Right atrium auricular region (tissue), 2 donors: ENCODE results near the gene MPPED2. TPM values are rescaled to one million over a fixed set of nuclear protein-coding genes. Genes with fewer than 3 reads are reported as not detected.

Experiments used
- DNase-seq: peaks from one replicate; pipeline ENCODE4 v3.0.0-alpha.2; 2019; ENCODE audit warnings: low spot score
- H3K27ac ChIP-seq, 2 donors: fragments of 200-600 bp; sonication (generic); 1 replicate in 1 of 2; 2 replicates in 1 of 2; pipeline ENCODE4 v1.5.1; 2016 to 2019
- H3K27me3 ChIP-seq, 2 donors: fragments of 200-600 bp; sonication (generic); one replicate each; pipeline versions ENCODE4 v1.5.1 to v1.6.0; 2017 to 2019
- H3K36me3 ChIP-seq: fragments of 200-600 bp; sonication (generic); one replicate; pipeline ENCODE4 v1.5.1; 2016
- H3K4me1 ChIP-seq, 2 donors: fragments of 200-600 bp; sonication (generic); one replicate each; pipeline versions ENCODE4 v1.5.1 to v1.6.0; 2017 to 2019
- H3K4me3 ChIP-seq, 2 donors: fragments of 200-600 bp; sonication (generic); 1 replicate in 1 of 2; 2 replicates in 1 of 2; pipeline ENCODE4 v1.5.1; 2017 to 2019; ENCODE audit warnings: mild to moderate bottlenecking in 1 of 2, moderate library complexity in 1 of 2
- H3K9me3 ChIP-seq, 2 donors: fragments of 200-600 bp; sonication (generic); one replicate each; pipeline ENCODE4 v1.5.1; 2019
- total RNA-seq, 2 donors: library from RNA; depleted of rRNA; stranded (reverse); fragments of >200 nt; gene quantifications; one replicate each; pipeline ENCODE4 v1.1.0, GENCODE V29; 2016
- TF ChIP-seq, protein P1 (sequence below), 2 donors: fragments of 200-600 bp; sonication (generic); IDR thresholded peaks; one replicate each; pipeline ENCODE4 v1.5.1; 2019; ENCODE audit warnings: antibody characterized with exemption in 2 of 2

Gene MPPED2
- total RNA-seq, 2 donors from 2014 or later = 1.1 to 1.6 TPM

DNA sequence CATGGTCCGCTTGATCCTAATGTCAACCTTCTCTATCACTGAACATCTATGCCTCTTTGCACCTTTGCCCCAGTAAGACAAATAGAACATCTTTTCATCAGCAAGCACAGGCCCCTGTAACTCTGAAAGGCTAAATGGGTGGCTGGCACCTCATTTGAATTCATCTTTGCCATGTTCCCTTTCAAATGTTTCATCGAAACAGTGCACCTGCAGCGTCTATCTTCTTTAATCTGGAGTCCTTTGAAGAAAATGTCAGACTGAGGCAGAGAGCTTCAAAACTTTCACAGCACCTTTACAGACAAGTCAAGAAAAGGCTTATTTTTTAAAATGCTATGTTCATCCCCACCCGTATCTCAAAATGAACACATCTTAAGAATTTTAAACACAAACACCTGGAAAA lies 3.4 kb downstream of the MPPED2 start:
- peaks cover 5% of the 10 kb centered on the region for H3K36me3 ChIP-seq
- no peak for DNase-seq
- peaks cover 0 to 14% of the 10 kb centered on the region in 2 donors for H3K4me1 ChIP-seq

DNA sequence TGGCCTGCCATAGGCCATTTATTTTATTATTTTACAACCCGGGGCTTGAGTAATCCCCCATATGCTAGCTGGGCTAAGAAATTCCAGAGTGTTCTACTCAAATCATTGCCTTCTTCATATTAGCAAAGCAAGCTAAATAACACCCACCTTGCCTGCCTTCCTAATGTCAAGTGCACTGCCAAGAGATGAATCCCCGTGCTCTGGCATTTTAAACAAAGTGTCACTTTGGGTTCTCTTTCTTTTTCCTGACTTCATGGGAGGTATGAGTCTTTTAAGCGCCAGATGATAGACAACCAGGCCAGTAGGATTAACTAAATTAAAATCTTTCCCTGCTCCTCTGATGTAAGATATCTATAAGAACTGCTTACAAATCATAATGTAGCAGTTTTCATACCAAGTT lies 4.5 kb downstream of the MPPED2 start:
- peaks cover 5% of the 10 kb centered on the region for H3K36me3 ChIP-seq
- peaks cover 0 to 13% of the 10 kb centered on the region in 2 donors for H3K4me1 ChIP-seq
- TF ChIP-seq, protein P1, sequence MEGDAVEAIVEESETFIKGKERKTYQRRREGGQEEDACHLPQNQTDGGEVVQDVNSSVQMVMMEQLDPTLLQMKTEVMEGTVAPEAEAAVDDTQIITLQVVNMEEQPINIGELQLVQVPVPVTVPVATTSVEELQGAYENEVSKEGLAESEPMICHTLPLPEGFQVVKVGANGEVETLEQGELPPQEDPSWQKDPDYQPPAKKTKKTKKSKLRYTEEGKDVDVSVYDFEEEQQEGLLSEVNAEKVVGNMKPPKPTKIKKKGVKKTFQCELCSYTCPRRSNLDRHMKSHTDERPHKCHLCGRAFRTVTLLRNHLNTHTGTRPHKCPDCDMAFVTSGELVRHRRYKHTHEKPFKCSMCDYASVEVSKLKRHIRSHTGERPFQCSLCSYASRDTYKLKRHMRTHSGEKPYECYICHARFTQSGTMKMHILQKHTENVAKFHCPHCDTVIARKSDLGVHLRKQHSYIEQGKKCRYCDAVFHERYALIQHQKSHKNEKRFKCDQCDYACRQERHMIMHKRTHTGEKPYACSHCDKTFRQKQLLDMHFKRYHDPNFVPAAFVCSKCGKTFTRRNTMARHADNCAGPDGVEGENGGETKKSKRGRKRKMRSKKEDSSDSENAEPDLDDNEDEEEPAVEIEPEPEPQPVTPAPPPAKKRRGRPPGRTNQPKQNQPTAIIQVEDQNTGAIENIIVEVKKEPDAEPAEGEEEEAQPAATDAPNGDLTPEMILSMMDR (IDR thresholded peaks at IDR 0.05) = no peak
- no peaks in the 10 kb centered on the region for H3K27me3 ChIP-seq
- H3K9me3 ChIP-seq = no peaks in the 10 kb centered on the region
- no peak for DNase-seq
- H3K4me3 ChIP-seq = no peak overlapping the region
- no peak overlapping the region for H3K27ac ChIP-seq

More for the DNA sequence above, 3.4 kb downstream of the MPPED2 start:
- H3K9me3 ChIP-seq = no peaks in the 10 kb centered on the region
- no peak overlapping the region for H3K27ac ChIP-seq
- TF ChIP-seq, protein P1 (IDR thresholded peaks at IDR 0.05) = no peak
- no peak overlapping the region for H3K4me3 ChIP-seq
- no peaks in the 10 kb centered on the region for H3K27me3 ChIP-seq

DNA sequence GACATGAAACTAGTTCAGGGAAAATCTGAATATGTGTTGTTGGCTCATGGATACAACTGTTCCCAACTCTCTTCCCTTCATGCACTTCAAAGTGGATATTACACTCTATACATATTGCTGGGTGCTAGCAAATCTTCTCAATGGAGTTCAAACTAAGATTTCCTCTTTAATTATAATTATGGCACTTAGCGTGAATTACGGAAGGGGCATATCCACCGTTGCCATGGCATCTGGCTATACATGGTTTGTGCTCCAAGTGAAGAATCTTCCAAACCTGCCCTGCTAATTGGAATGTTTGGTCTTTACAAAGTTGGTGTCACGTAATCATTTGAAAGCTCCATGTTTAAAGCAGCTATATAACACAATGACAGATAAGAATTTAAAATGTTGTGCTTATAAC lies 5.6 kb downstream of the MPPED2 start:
- Histone ChIP-seq H3K27ac (no peak overlapping the region), H3K4me1 (peaks cover 0 to 8% of the 10 kb centered on the region in 2 donors), H3K4me3 (no peak overlapping the region), H3K27me3 (no peaks in the 10 kb centered on the region), H3K9me3 (no peaks in the 10 kb centered on the region), H3K36me3 (peaks cover 5% of the 10 kb centered on the region)
- no peak for DNase-seq
- TF ChIP-seq, protein P1 (IDR thresholded peaks at IDR 0.05) = no peak

DNA sequence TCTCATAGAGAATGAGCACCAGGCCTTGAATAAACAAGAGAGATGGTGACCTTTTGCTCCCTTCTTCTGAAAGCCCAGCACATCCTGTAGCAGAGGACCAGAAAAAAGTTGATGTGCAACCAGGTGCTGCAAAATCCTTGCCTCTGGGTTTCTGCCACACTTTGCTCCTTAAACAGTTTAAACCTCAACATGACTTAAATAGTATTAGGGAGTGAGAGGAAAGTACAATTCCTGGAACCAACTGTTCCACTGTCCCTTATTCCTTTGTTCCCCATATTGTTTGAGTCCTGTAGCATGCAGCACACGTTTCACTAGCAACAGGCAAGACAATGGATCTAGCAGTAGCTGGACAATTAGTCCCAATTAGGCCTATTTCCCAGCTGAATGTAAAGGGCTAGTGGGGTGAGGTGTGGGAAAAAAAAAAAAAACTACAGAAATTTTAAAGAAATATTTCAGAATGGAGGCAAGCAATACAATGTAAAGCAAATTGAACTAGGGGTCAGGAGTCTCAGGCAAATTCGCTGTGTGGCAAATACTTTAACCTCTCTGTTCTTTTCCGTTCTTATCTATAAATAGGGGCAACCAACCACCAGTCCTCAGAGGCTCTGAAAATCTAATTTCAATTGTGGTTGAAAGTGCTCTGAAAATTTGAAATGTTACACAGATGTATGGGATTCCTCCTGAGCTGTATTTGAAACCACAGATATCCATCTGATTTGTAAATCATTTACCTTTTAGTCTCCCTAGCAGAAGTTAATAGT lies 6.6 kb downstream of the MPPED2 start:
- TF ChIP-seq, protein P1 (IDR thresholded peaks at IDR 0.05) = no peak

DNA sequence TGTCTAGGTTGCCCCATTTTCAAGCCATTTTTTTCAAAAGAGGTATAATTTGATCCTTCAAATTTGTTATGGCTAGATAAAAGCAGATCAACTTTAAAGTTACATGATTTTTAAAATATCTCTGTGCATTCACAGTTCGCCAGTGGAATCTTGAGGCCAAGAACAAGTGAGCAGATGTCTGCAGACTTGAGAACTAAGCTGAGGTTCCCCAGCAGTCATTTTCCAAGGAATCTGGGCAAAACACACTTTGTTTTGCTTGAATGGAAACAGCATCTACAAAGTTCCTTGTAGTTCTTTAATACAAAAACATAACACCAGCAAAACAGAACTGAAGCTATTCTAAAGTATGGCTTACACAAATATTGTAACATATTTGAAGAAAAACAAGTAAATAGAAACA lies 7.7 kb downstream of the MPPED2 start:
- Histone ChIP-seq H3K9me3 (no peaks in the 10 kb centered on the region), H3K27ac (no peak overlapping the region), H3K4me1 (peaks cover 0 to 1% of the 10 kb centered on the region in 2 donors), H3K27me3 (no peaks in the 10 kb centered on the region), H3K36me3 (peaks cover 5% of the 10 kb centered on the region), H3K4me3 (no peak overlapping the region)
- DNase-seq = no peak
- TF ChIP-seq, protein P1 (IDR thresholded peaks at IDR 0.05) = no peak

More for the DNA sequence above, 6.6 kb downstream of the MPPED2 start:
- Histone ChIP-seq H3K27ac (no peak overlapping the region), H3K9me3 (no peaks in the 10 kb centered on the region), H3K4me1 (peaks cover 0 to 8% of the 10 kb centered on the region in 2 donors), H3K4me3 (no peak overlapping the region), H3K27me3 (no peaks in the 10 kb centered on the region), H3K36me3 (peaks cover 5% of the 10 kb centered on the region)
- DNase-seq = no peak
